GM12801 (cell line): Measurements from ENCODE around the gene PPP2R5C.

Source experiments
- TF ChIP-seq, protein P1 (sequence below): IDR thresholded peaks from one replicate; pipeline ENCODE4 v1.5.1; 2011; ENCODE audit warnings: control low read depth; ENCODE audit not compliant: insufficient read length; ENCODE audit errors: extremely low read depth

PPP2R5C gene

DNA sequence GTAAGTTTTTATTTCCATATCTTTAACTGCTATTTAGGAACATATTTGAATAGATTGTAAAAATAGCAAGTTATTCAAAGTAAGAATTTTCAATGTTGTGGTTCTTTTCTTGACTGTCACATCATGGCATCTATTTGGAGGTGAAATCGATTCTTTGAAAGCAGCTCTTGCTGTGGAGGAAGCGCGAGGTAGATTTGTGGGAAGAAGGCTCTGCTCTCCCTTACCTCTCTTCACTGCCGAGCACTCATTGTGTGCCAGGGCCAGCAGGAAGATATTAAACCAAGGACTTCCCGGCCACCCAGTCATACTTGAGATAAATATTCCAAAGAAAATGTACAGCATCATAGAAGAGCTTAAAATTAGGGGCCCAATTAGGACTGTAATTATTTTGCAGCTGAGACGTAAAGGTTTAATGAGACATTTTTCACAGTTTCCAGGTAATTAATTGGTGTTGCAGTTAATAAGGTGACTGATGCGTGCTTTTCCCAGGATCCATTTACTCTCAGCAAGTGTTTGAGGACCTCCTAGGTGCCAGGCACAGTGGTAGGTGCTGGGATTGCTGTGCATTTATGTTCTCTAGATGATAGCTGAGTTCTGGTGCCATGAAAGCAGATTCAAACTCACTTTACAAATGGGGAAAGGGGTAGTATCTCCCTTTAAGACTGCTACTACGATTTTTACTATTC lies 113.7 kb downstream of the PPP2R5C start:
- TF ChIP-seq, protein P1, sequence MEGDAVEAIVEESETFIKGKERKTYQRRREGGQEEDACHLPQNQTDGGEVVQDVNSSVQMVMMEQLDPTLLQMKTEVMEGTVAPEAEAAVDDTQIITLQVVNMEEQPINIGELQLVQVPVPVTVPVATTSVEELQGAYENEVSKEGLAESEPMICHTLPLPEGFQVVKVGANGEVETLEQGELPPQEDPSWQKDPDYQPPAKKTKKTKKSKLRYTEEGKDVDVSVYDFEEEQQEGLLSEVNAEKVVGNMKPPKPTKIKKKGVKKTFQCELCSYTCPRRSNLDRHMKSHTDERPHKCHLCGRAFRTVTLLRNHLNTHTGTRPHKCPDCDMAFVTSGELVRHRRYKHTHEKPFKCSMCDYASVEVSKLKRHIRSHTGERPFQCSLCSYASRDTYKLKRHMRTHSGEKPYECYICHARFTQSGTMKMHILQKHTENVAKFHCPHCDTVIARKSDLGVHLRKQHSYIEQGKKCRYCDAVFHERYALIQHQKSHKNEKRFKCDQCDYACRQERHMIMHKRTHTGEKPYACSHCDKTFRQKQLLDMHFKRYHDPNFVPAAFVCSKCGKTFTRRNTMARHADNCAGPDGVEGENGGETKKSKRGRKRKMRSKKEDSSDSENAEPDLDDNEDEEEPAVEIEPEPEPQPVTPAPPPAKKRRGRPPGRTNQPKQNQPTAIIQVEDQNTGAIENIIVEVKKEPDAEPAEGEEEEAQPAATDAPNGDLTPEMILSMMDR: no peak

DNA sequence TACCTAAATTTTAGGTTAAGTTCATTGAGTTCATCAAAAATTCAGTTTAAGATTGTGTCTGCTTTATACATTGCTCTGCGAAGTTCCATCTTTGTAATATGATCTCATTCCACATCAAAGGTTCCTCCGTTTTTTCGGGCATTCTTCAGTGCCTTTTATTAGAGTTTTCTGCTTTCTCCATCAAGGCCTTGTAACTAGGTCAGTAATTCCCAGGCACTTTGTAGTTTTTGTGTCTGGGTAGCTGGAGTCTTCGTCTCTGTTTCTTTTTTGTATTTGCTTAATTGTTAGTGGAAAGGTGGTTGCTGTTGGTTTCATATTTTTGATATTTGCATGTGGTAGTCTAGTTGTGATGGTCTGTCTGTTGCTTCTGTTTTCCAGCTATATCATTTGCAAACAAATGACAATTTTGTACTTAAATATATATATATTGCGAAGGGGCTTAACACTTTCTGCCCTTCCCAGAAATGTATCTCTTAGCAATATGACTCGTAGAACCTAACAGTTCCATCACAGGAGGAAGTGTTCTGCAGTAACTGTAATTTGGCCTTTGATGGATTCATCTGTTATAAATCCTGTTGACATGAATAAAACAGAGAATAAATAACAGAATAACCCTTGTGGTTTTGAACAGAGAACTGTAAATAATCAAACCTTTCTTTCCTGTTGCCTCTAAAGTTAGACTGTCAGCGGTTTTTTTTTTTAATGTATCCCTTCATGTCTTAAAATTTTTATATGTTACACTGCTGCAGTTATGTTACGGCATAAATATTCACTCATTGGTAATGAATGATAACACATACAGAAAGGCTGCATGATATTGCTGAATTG lies 114.4 kb downstream of the PPP2R5C start:
- TF ChIP-seq, protein P1: no peak

DNA sequence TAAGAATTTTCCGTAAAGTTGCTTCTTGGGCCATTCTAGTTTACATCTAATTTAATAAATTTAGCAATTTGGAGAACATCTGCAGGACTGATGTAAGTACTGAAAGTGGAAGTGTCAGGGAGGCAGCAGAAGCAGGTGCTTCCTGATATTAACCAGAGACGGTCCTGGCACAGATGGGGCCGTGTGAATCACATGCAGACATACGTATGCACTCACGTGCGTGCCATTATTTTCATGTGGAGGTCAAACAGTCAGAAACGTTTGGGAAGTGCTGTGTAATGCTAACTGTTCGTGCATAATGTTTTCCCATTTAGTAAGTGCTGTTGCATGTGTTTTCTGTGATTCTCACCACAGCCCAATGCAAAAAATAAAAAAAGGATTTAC lies 115.0 kb downstream of the PPP2R5C start:
- TF ChIP-seq, protein P1: no peak

DNA sequence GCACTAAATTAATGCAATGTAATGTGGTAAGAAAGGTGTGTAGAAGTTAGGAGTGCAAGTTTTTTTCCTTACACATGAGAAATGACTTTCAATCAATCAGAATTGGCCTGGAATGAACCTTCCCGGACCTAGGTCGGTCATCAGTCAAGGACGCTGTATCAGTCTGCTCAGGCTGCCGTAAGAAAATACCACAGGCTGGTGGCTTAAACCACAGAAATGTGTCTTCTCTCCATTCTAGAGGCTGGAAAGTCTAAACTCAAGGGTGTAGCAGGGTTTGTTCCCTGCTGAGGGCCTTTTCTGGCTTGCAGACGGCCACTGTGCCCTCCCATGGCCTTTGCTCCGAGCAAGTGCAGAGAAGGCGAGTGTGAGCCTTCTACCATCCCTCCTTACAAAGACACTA lies 116.3 kb downstream of the PPP2R5C start:
- TF ChIP-seq, protein P1: no peak

DNA sequence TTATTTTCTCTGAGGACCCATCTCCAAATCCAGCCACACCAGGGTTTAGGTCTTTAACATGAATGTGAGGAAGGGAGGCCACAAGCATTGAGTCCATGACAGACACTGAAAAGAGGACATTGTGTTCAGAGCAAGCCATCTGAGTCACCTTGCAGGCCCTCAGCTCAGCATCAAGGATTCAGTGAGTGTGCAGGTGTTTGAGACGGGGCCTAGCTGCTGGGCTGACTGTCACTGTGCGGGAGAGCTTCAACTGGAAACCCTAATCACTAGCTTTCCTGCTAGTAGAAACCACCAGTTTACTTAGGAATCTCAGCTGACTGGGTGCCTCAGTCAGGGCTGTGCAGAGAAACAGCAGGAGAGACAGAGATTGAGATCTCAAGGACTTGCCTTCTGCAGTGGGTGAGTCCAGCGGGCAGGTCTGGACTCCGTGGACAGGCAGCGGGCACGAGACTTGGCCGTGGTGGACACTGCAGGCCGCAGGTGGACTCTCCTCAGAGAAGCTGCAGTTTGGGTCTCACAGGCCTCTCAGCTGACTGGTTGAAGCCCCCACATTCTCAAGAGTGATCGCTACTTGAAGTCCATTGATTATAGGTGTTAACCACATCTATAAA lies 116.8 kb downstream of the PPP2R5C start:
- TF ChIP-seq, protein P1: no peak

DNA sequence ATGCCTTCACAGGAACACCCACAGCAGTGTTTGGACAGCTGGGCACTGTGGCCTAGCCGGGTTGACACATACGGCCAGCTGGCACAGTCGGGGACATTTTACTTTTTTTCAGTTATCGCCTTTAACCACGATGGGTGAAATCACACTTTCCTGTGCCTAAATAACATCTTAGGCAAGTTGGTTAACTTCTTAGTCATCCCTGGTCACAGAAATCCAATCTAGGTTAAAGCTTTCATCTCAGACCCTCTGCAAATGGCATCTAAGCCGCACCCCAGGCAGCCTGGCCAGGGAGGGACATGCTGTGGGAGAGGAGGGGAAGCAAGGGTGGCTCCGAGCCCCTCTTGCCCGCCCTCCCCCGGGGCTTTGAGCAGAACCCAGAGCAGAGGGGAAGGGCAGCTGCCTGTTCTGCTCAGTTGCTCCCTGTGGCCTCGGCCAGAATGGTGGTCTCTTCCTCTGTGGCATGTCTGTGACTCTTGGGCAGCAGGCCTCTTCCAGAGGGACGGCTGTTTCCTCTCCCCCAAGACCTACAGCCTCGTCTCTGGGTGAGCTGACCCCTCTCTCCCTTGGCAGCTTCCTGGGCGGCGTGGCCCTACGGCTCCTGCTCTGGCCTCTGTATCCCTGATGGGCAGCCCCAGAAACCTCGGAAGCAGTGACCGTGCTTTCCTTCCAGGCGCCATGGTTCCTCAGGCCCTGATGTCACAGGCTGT lies 117.5 kb downstream of the PPP2R5C start:
- TF ChIP-seq, protein P1: no peak

DNA sequence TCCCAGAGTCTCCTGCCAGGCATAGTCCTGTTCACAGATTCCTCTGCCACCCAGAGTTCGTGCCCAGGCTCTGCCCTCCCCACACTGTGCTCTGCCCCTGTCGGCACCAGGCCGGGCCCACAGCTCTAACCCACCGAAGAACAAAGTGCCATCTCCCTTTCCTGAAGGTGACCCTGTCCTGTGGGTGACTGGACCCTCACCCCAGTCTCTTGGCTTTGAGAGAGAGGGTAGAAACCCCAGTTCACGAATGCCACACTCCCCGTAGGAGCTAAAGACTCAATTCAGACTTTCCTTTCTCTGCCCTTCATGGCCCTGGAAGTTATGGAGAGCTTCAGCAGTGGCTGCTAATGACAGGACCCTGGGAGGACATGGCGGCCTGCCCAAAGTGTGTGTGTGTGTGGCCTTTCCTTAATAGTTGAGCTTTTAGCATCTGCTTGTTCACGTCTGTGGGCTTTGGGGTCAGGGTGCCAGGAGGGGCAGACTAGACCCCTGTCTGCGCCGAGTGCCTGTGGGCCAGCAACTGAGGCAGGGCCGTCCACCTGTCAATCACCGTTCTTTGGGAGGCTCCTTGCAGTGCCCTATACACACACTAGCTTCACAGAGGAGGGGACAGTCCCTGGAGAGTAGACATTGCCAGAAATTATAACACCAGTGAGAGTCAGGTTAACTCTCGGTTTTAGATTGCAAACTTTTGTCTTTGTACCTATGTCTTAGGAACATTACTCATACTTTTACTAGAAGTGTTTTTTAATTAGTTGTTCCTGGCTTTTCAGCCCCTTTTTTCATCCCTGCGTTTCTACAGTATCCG lies 118.2 kb downstream of the PPP2R5C start:
- TF ChIP-seq, protein P1: no peak
